A673 (cell line): Measurements from ENCODE around the gene KIAA1549.

Experiments used
- EZH2 ChIP-seq: fragments of 200-600 bp; sonication (generic); IDR thresholded peaks from 2 replicates; pipeline ENCODE4 v1.6.1; 2017; ENCODE audit warnings: borderline replicate concordance, low read depth, mild to moderate bottlenecking, mixed read lengths, antibody characterized with exemption, low read length; ENCODE audit not compliant: poor library complexity, severe bottlenecking
- TF ChIP-seq, protein P1 (sequence below): fragments of 300-800, 200-600 bp; sonication (generic); conservative IDR thresholded peaks from 2 replicates; pipeline ENCODE4 v1.5.1; 2017; ENCODE audit warnings: low read depth, mild to moderate bottlenecking, antibody characterized with exemption, low read length, moderate library complexity, mixed read lengths

DNA sequence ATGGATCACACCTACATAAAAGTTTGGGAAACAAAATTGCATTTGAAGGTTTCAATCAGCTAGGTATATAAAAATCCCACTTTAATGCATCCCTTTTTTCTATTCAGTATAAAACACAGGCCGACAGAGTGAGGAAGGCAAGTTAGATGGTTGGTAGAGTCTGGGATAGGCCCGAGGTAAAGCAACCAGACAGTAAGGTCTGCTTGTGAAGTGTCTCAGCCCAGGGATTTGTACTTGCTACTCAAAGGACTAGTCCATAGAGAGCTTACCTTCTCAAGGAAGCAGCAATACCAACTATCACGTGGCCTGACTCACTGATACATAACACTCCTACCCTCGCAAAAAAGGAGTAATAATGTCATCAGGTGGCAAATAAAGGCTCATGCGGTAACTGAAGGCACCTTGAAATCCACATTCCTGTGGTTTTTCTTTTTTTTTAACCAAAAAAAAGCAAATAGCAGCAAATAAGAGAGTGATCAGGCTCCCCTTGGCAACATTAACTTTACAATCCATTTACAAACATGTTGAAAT is 127.0 kb downstream of the KIAA1549 start:
- TF ChIP-seq, protein P1, sequence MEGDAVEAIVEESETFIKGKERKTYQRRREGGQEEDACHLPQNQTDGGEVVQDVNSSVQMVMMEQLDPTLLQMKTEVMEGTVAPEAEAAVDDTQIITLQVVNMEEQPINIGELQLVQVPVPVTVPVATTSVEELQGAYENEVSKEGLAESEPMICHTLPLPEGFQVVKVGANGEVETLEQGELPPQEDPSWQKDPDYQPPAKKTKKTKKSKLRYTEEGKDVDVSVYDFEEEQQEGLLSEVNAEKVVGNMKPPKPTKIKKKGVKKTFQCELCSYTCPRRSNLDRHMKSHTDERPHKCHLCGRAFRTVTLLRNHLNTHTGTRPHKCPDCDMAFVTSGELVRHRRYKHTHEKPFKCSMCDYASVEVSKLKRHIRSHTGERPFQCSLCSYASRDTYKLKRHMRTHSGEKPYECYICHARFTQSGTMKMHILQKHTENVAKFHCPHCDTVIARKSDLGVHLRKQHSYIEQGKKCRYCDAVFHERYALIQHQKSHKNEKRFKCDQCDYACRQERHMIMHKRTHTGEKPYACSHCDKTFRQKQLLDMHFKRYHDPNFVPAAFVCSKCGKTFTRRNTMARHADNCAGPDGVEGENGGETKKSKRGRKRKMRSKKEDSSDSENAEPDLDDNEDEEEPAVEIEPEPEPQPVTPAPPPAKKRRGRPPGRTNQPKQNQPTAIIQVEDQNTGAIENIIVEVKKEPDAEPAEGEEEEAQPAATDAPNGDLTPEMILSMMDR: no peak
- no peak for TF ChIP-seq EZH2
